Ishikawa (cell line): ENCODE measurements around the gene MRAP.

ENCODE experiments used
- CEBPB ChIP-seq: IDR thresholded peaks from 2 replicates; pipeline ENCODE4 v1.6.1; 2012
- CREB1 ChIP-seq: IDR thresholded peaks from 2 replicates; pipeline ENCODE4 v1.6.1; 2012; ENCODE audit warnings: low read depth
- EGR1 ChIP-seq: IDR thresholded peaks from 2 replicates; pipeline ENCODE4 v1.6.1; 2012
- EP300 ChIP-seq: IDR thresholded peaks from 2 replicates; pipeline ENCODE4 v1.6.1; 2012; ENCODE audit warnings: borderline replicate concordance
- FOXM1 ChIP-seq: IDR thresholded peaks from 2 replicates; pipeline ENCODE4 v1.6.1; 2012; ENCODE audit warnings: low read depth, borderline replicate concordance
- NFIC ChIP-seq: IDR thresholded peaks from 2 replicates; pipeline ENCODE4 v1.6.1; 2012
- RAD21 ChIP-seq: IDR thresholded peaks from 2 replicates; pipeline ENCODE4 v1.6.1; 2012; ENCODE audit warnings: low read depth
- TAF1 ChIP-seq: IDR thresholded peaks from 2 replicates; pipeline ENCODE4 v1.6.1; 2012; ENCODE audit warnings: low read depth, mild to moderate bottlenecking
- TCF12 ChIP-seq: IDR thresholded peaks from 2 replicates; pipeline ENCODE4 v1.6.1; 2012; ENCODE audit warnings: low read depth
- TEAD4 ChIP-seq: IDR thresholded peaks from 2 replicates; pipeline ENCODE4 v1.6.1; 2012
- YY1 ChIP-seq: IDR thresholded peaks from 2 replicates; pipeline ENCODE4 v1.6.1; 2012; ENCODE audit warnings: low read depth
- ZBTB7A ChIP-seq: IDR thresholded peaks from 2 replicates; pipeline ENCODE4 v1.6.1; 2012; ENCODE audit warnings: low read depth
- TF ChIP-seq, protein P1 (sequence below): IDR thresholded peaks from 2 replicates; pipeline ENCODE4 v1.6.1; 2012
- TF ChIP-seq, protein P2 (sequence below): IDR thresholded peaks from 2 replicates; pipeline ENCODE4 v1.6.1; 2012; ENCODE audit warnings: low read depth, mild to moderate bottlenecking
- TF ChIP-seq, protein P3 (sequence below): IDR thresholded peaks from 2 replicates; pipeline ENCODE4 v1.6.1; 2012

MRAP gene

DNA sequence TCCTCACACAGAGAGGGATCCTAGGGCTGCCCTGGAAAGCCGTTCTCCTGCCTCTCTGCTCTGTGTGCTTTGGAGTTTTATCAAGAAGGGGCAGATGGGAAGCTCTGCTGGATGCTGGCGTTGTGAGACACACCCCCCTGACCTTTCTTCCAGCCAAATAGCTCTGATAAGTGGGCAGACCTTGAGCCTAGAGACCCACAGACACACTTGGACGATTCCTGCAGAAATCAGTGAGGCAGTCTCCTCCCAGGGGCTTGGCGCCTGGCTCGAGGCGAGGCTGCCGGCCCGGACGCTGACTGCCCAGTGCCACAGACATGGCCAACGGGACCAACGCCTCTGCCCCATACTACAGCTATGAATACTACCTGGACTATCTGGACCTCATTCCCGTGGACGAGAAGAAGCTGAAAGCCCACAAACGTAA, at the start of gene MRAP:
MRAP (plus strand) TSS at position 198 of the 424 bp plus-strand sequence; CDS start at position 315, 117 bp downstream.
- TF ChIP-seq RAD21 (no peak), CREB1 (no peak), TAF1 (no peak), YY1 (no peak), FOXM1 (no peak), EGR1 (no peak)
- TF ChIP-seq, protein P1, sequence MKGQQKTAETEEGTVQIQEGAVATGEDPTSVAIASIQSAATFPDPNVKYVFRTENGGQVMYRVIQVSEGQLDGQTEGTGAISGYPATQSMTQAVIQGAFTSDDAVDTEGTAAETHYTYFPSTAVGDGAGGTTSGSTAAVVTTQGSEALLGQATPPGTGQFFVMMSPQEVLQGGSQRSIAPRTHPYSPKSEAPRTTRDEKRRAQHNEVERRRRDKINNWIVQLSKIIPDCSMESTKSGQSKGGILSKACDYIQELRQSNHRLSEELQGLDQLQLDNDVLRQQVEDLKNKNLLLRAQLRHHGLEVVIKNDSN = no peak
- TF ChIP-seq, protein P2, sequence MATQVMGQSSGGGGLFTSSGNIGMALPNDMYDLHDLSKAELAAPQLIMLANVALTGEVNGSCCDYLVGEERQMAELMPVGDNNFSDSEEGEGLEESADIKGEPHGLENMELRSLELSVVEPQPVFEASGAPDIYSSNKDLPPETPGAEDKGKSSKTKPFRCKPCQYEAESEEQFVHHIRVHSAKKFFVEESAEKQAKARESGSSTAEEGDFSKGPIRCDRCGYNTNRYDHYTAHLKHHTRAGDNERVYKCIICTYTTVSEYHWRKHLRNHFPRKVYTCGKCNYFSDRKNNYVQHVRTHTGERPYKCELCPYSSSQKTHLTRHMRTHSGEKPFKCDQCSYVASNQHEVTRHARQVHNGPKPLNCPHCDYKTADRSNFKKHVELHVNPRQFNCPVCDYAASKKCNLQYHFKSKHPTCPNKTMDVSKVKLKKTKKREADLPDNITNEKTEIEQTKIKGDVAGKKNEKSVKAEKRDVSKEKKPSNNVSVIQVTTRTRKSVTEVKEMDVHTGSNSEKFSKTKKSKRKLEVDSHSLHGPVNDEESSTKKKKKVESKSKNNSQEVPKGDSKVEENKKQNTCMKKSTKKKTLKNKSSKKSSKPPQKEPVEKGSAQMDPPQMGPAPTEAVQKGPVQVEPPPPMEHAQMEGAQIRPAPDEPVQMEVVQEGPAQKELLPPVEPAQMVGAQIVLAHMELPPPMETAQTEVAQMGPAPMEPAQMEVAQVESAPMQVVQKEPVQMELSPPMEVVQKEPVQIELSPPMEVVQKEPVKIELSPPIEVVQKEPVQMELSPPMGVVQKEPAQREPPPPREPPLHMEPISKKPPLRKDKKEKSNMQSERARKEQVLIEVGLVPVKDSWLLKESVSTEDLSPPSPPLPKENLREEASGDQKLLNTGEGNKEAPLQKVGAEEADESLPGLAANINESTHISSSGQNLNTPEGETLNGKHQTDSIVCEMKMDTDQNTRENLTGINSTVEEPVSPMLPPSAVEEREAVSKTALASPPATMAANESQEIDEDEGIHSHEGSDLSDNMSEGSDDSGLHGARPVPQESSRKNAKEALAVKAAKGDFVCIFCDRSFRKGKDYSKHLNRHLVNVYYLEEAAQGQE = no peak
- TF ChIP-seq, protein P3, sequence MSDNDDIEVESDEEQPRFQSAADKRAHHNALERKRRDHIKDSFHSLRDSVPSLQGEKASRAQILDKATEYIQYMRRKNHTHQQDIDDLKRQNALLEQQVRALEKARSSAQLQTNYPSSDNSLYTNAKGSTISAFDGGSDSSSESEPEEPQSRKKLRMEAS = no peak

DNA sequence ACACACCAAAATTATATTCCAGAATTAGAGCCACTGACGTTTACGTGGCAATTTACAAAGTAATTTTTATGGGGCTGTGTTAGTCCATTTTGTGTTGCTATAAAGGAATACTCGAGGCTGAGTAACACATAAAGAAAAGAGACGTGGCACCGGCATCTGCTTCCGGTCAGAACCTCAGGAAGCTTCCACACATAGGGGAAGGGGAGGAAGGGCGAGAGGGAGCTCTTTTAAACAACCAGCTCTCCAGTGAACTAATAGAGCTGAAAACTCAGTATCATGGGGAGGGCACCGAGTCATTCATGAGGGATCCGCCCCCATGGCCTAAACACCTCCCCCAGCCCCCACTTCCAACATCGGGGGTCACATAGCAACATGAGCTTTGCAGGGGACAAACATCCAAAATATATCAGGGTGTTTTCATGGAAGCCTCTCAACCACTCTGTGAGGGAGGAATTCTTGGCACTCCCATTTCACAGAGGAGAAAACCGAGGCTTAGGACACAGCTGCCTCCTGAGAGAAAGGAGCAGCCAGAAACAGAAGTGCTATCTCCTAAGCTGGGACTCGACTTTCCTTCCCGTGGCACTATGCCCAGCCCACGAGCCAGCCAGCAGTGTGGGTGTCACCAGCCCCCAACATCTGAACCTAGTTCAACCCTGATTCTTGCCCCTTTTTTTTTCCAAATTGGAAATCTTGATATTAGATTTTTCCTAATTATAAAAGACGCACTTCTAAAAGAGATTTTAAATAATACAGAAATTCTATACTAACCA, 49.0 kb upstream of the MRAP start:
- TF ChIP-seq TCF12 (no peak), CREB1 (no peak)
- TF ChIP-seq, protein P1 = no peak

DNA sequence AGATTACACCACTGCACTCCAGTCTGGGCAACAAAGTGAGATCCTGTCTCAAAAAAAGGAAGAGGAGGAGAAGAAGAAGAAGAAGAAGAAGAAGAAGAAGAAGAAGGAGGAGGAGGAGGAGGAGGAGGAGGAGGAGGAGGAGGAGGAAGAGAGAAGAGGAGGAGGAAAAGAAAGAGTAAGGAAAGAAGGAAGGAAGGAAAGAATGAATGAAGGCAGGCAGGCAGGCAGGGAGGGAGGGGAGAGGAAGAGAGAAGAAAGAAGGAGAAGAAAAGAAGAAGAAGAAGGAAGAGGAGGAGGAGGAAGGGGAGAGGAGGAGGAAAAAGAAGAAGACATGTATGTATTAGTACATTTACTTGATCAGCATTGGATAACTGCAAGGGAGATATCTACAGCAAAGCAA, 46.5 kb upstream of the MRAP start:
- TF ChIP-seq, protein P1 = no peak
- TF ChIP-seq TAF1 (no peak), TEAD4 (no peak), NFIC (no peak)
- TF ChIP-seq, protein P3 = no peak

DNA sequence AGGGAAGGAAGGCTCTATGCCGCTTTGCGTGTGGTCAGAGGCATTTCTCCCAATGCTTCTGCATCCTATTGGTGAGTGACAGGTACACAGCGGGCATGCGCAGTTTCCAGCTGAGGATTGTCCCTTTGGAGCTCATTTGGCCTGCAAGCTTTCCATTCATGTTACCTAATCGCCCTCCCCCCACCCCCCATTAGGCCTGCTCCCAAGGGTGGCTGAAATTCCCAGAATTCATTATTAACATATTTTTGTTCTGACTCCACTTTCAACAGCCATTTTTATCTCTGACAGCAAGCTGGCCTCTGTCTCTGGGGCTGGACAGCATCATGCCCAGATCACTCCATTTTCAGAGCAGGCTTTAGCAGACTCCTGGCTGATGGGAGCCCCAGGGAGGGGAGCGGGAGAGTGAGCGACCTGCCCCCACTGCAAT, 45.4 kb upstream of the MRAP start:
- no peak for TF ChIP-seq EGR1
- TF ChIP-seq CEBPB = no peak
- no peak for TF ChIP-seq TAF1
- TF ChIP-seq CREB1 = no peak
- no peak for TF ChIP-seq EP300
- TF ChIP-seq YY1 = no peak
- no peak for TF ChIP-seq FOXM1
- TF ChIP-seq, protein P2 = no peak
- no peak for TF ChIP-seq RAD21
- no peak for TF ChIP-seq TCF12
- no peak for TF ChIP-seq NFIC
- TF ChIP-seq, protein P3 = no peak
- no peak for TF ChIP-seq ZBTB7A
- TF ChIP-seq, protein P1 = no peak

DNA sequence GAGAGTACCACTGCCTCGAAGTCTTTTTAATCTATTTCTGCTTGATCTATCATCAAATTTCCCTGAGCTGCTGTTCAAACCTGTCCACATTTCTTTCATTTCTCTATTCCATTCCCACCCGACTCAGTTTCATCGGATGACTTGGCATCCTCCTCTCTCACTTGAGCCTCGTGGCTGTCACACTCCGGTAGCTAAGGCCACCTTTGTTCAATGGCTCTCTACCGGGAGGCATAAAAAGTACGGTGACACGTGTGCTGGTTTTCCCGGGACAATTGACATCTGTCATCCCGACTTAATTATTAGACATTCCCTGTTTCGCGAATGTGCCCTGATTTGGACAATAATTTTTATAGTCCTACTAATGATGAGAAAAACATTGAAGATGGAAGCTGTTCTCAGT, 42.4 kb upstream of the MRAP start:
- TF ChIP-seq CREB1 (no peak), TEAD4 (no peak), EP300 (no peak), NFIC (no peak), EGR1 (no peak), RAD21 (no peak), ZBTB7A (no peak), TAF1 (no peak)
- TF ChIP-seq, protein P1 = no peak
- TF ChIP-seq, protein P2 = no peak
